Vagina (tissue), 2 donors: ENCODE measurements around the gene EIF2D.

Source experiments
- POLR2AphosphoS5 ChIP-seq, 2 donors: sonication (generic); formaldehyde crosslinking; IDR thresholded peaks; one replicate each; pipeline ENCODE4 v1.9.0; 2017; ENCODE audit warnings: antibody characterized with exemption in 2 of 2, mild to moderate bottlenecking in 2 of 2, low read depth in 1 of 2; ENCODE audit not compliant: insufficient read depth in 1 of 2
- TF ChIP-seq, protein P1 (sequence below), 3 experiments: fragments of 450-650 bp in 2 of 3; fragments of 200-600 bp in 1 of 3; sonication (generic) in 1 of 3; IDR thresholded peaks; one replicate each; pipeline ENCODE4 v1.5.1; 2017 to 2019; ENCODE audit warnings: antibody characterized with exemption in 3 of 3, mild to moderate bottlenecking in 2 of 3, moderate library complexity in 2 of 3

GRCh38 chr1:206595581-206596318, 16.5 kb downstream of the EIF2D start:
- TF ChIP-seq, protein P1, sequence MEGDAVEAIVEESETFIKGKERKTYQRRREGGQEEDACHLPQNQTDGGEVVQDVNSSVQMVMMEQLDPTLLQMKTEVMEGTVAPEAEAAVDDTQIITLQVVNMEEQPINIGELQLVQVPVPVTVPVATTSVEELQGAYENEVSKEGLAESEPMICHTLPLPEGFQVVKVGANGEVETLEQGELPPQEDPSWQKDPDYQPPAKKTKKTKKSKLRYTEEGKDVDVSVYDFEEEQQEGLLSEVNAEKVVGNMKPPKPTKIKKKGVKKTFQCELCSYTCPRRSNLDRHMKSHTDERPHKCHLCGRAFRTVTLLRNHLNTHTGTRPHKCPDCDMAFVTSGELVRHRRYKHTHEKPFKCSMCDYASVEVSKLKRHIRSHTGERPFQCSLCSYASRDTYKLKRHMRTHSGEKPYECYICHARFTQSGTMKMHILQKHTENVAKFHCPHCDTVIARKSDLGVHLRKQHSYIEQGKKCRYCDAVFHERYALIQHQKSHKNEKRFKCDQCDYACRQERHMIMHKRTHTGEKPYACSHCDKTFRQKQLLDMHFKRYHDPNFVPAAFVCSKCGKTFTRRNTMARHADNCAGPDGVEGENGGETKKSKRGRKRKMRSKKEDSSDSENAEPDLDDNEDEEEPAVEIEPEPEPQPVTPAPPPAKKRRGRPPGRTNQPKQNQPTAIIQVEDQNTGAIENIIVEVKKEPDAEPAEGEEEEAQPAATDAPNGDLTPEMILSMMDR (IDR thresholded peaks at IDR 0.05), result no peak
- no peak for TF ChIP-seq POLR2AphosphoS5 (IDR thresholded peaks at IDR 0.05; ENCODE audit: insufficient read depth in 1 of 2, low read depth in 1 of 2)
